ENCODE measurements around the gene FNBP1L. TPM values are rescaled to one million over a fixed set of nuclear protein-coding genes. Genes with fewer than 3 reads are reported as not detected.

Gene FNBP1L
- total RNA-seq, 6 experiments from 2014 or later, result 1.0 to 6.2 (median 1.2) TPM

- TF ChIP-seq CTCF (IDR thresholded peaks at IDR 0.05), result no peak
- peaks cover 49% of the 10 kb centered on the region for H3K36me3 Mint-ChIP-seq (ENCODE audit: low read depth)
- peaks cover 86% of the 10 kb centered on the region for H3K4me1 Mint-ChIP-seq (ENCODE audit: low read depth)
Observed at GRCh38 chr1:93591676-93592550, 144.0 kb downstream of the FNBP1L start.

GRCh38 chr1:93592551-93592949 lies 144.6 kb downstream of the FNBP1L start:
- TF ChIP-seq CTCF (IDR thresholded peaks at IDR 0.05), result no peak
- no peak overlapping the region for H3K4me3 Mint-ChIP-seq
- H3K4me1 Mint-ChIP-seq (ENCODE audit: low read depth), result peaks cover 86% of the 10 kb centered on the region
- peak overlapping the region; percentile 42 for H3K27ac Mint-ChIP-seq
- H3K36me3 Mint-ChIP-seq (ENCODE audit: low read depth), result peaks cover 44% of the 10 kb centered on the region
- H3K9me3 Mint-ChIP-seq, result no peaks in the 10 kb centered on the region
- no peak for DNase-seq
- H3K27me3 Mint-ChIP-seq (ENCODE audit: insufficient read depth), result peaks cover 4% of the 10 kb centered on the region

More at GRCh38 chr1:93591676-93592550, 144.0 kb downstream of the FNBP1L start:
- H3K9me3 Mint-ChIP-seq, result no peaks in the 10 kb centered on the region
- H3K4me3 Mint-ChIP-seq, result no peak overlapping the region
- peaks cover 4% of the 10 kb centered on the region for H3K27me3 Mint-ChIP-seq (ENCODE audit: insufficient read depth)
- DNase-seq, result no peak
- H3K27ac Mint-ChIP-seq, result peak overlapping the region; percentile 42

GRCh38 chr1:93593854-93594602 lies 146.1 kb downstream of the FNBP1L start:
- Mint-ChIP-seq H3K4me3 (no peak overlapping the region), H3K9me3 (no peaks in the 10 kb centered on the region), H3K27ac (peak overlapping the region; percentile 94), H3K27me3 (ENCODE audit: insufficient read depth) (peaks cover 4% of the 10 kb centered on the region; the same call in 1 of the 2 replicates), H3K36me3 (ENCODE audit: low read depth) (peaks cover 29% of the 10 kb centered on the region), H3K4me1 (ENCODE audit: low read depth) (peaks cover 87% of the 10 kb centered on the region)
- DNase-seq, result no peak
- no peak for TF ChIP-seq CTCF (IDR thresholded peaks at IDR 0.05)

- no peak for TF ChIP-seq CTCF (IDR thresholded peaks at IDR 0.05)
- Mint-ChIP-seq H3K36me3 (ENCODE audit: low read depth) (peaks cover 24% of the 10 kb centered on the region), H3K9me3 (no peaks in the 10 kb centered on the region), H3K27ac (peak overlapping the region; percentile 94), H3K4me3 (no peak overlapping the region), H3K27me3 (ENCODE audit: insufficient read depth) (peaks cover 4% of the 10 kb centered on the region; the same call in 1 of the 2 replicates), H3K4me1 (ENCODE audit: low read depth) (peaks cover 87% of the 10 kb centered on the region)
- no peak for DNase-seq
Observed at GRCh38 chr1:93594603-93594880, 146.6 kb downstream of the FNBP1L start.

- Mint-ChIP-seq H3K4me1 (ENCODE audit: low read depth) (peaks cover 87% of the 10 kb centered on the region), H3K36me3 (ENCODE audit: low read depth) (peaks cover 19% of the 10 kb centered on the region), H3K27ac (peak overlapping the region; percentile 94), H3K27me3 (ENCODE audit: insufficient read depth) (peaks cover 4% of the 10 kb centered on the region; the same call in 1 of the 2 replicates), H3K4me3 (peak overlapping the region; percentile 49; the same call in 1 of the 2 replicates), H3K9me3 (no peaks in the 10 kb centered on the region)
- no peak for TF ChIP-seq CTCF (IDR thresholded peaks at IDR 0.05)
- DNase-seq, result peak; percentile 78
Observed at GRCh38 chr1:93595266-93595665, 147.3 kb downstream of the FNBP1L start.

All from HFFc6 (cell line).